AG09309 (cell line): Measurements from ENCODE around the gene FBLIM1.

Experiments used
- DNase-seq: peaks from one replicate; pipeline ENCODE4 v3.0.0-alpha.2; 2010; ENCODE audit warnings: low read depth
- H3K4me3 ChIP-seq: 2 replicates; pipeline ENCODE4 v1.5.1; 2011; ENCODE audit warnings: mild to moderate bottlenecking, low read depth, low read length, moderate library complexity; ENCODE audit not compliant: control insufficient read depth
- CTCF ChIP-seq: IDR thresholded peaks from 2 replicates; pipeline ENCODE4 v1.5.1; 2011; ENCODE audit warnings: mild to moderate bottlenecking, low read depth, low read length, inconsistent platforms; ENCODE audit not compliant: insufficient read depth, control insufficient read depth; ENCODE audit errors: missing control alignments

FBLIM1 gene

DNA sequence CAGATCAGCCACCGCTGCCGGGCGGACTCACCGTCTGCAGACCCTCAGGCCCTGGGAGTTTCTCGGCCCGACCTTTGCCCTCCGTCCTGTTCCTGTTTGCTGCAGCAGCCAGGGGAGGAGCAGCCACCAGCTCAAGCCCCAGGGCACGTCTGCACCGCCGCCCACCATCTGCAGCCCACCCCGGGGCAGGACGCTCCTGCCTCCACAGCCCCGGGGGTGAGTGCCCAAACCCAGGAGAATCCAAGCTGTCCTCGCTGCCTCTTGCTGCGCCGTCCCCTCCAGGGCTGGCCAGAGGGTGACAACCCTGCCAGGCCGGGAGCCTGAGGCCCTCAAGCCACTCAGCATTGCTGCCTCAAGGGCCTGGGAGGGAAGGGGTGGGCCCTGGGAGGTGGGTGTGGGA is 23.7 kb upstream of the FBLIM1 start:
- no peak overlapping the region for H3K4me3 ChIP-seq
- DNase-seq, result no peak
- no peak for TF ChIP-seq CTCF

- DNase-seq, result no peak
- no peak overlapping the region for H3K4me3 ChIP-seq
- no peak for TF ChIP-seq CTCF
Observed at GRCh38 chr1:15735304-15736037, 23.1 kb upstream of the FBLIM1 start.

DNA sequence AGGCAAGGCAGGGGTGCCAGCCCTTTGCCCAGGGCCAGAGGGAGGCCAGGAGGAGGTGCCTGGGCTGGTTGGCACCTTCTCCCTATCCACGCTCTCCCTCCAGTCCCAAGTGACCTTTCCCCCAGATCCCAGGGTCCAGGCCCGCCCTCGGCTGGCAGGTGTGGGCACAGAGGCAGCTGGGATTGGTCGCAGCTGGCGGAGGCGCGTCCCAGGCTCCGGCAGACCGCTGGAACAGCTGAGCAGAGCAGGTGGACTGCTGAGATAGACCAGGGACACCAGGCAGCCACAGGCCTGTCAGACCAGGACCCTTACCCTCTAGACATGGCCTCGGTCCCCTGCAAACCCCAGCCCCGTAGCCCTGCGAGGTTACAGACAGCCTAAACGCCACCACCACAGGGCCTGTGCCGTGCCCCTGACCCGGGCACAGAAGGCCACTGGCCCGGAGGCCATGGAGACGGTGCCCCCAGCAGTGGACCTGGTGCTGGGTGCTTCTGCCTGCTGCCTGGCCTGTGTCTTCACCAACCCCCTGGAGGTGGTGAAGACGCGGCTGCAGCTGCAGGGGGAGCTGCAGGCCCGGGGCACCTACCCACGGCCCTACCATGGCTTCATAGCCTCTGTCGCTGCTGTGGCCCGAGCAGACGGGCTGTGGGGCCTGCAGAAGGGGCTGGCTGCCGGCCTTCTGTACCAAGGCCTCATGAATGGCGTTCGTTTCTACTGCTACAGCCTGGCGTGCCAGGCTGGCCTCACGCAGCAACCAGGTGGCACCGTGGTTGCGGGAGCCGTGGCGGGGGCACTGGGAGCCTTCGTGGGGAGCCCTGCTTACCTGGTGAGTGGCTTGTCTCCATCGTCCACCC is 22.3 kb upstream of the FBLIM1 start, which contains the start of gene SLC25A34:
TSS of gene SLC25A34 (plus strand) at position 221 of the 854 bp plus-strand sequence. CDS start at position 449, 228 bp downstream.
- H3K4me3 ChIP-seq, result no peak within 1 kb of the TSS
- TF ChIP-seq CTCF, result no peak
- DNase-seq, result no peak

DNA sequence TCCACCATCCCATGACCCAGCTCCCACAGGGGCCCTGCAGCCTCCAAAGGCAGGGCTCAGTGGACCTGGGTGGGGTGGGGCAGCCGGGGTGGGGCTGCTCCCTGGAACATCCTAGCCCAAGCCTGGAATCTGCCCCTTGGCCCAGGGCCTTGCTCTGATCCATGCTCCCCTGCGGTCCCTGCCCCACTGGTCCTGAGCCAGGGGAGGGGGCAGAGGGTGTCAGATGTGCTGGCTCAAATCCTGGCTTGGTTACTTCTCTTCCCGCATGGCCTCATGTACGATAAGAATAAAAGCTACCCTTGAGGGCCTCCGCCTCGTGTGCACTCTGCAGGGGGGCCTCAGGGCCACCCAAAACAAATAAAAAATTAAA is 21.7 kb upstream of the FBLIM1 start:
- no peak for TF ChIP-seq CTCF

GRCh38 chr1:15737324-15738319 is 21.0 kb upstream of the FBLIM1 start:
- no peak overlapping the region for H3K4me3 ChIP-seq
- TF ChIP-seq CTCF, result no peak
- no peak for DNase-seq

More for the DNA sequence above, 21.7 kb upstream of the FBLIM1 start:
- H3K4me3 ChIP-seq, result no peak overlapping the region
- DNase-seq, result no peak
